RWPE2 (cell line): ENCODE data around the gene PTPN14.

Experiments used
- ATAC-seq: fragments of 200-7000 bp; cut with Tn5 transposase; 3 replicates; pipeline ENCODE4 v1.9.1; 2021; ENCODE audit warnings: low read depth
- DNase-seq: peaks from one replicate; pipeline ENCODE4 v3.0.0-alpha.2; 2020; ENCODE audit warnings: low spot score
- H3K27ac ChIP-seq: fragments of 450-650 bp; 2 replicates; pipeline ENCODE4 v1.5.1; 2017; ENCODE audit warnings: mild to moderate bottlenecking; ENCODE audit not compliant: poor library complexity, severe bottlenecking
- H3K27me3 ChIP-seq: fragments of 250-450 bp; sonication (Bioruptor Pico); 2 replicates; pipeline ENCODE4 v1.5.1; 2021; ENCODE audit warnings: mild to moderate bottlenecking, moderate library complexity; ENCODE audit not compliant: insufficient read depth, poor library complexity, severe bottlenecking
- H3K36me3 ChIP-seq: fragments of 250-450 bp; sonication (Bioruptor Pico); 2 replicates; pipeline ENCODE4 v1.5.1; 2020; ENCODE audit warnings: low read depth, mild to moderate bottlenecking, moderate library complexity
- H3K4me1 ChIP-seq: fragments of 250-450 bp; sonication (Bioruptor Pico); 2 replicates; pipeline ENCODE4 v1.5.1; 2021; ENCODE audit warnings: mild to moderate bottlenecking, moderate library complexity; ENCODE audit not compliant: insufficient read depth, poor library complexity, severe bottlenecking
- H3K4me3 ChIP-seq: fragments of 250-450 bp; sonication (Bioruptor Pico); 2 replicates; pipeline ENCODE4 v1.5.1; 2021; ENCODE audit warnings: mild to moderate bottlenecking, moderate library complexity; ENCODE audit not compliant: severe bottlenecking
- H3K9me3 ChIP-seq: fragments of 250-450 bp; sonication (Bioruptor Pico); 2 replicates; pipeline ENCODE4 v1.5.1; 2021; ENCODE audit warnings: mild to moderate bottlenecking, moderate library complexity; ENCODE audit not compliant: severe bottlenecking
- CTCF ChIP-seq: fragments of 450-650 bp; IDR thresholded peaks from one replicate; pipeline ENCODE4 v1.5.1; 2017; ENCODE audit warnings: mild to moderate bottlenecking, moderate library complexity; ENCODE audit not compliant: poor library complexity, severe bottlenecking

PTPN14 gene

DNA sequence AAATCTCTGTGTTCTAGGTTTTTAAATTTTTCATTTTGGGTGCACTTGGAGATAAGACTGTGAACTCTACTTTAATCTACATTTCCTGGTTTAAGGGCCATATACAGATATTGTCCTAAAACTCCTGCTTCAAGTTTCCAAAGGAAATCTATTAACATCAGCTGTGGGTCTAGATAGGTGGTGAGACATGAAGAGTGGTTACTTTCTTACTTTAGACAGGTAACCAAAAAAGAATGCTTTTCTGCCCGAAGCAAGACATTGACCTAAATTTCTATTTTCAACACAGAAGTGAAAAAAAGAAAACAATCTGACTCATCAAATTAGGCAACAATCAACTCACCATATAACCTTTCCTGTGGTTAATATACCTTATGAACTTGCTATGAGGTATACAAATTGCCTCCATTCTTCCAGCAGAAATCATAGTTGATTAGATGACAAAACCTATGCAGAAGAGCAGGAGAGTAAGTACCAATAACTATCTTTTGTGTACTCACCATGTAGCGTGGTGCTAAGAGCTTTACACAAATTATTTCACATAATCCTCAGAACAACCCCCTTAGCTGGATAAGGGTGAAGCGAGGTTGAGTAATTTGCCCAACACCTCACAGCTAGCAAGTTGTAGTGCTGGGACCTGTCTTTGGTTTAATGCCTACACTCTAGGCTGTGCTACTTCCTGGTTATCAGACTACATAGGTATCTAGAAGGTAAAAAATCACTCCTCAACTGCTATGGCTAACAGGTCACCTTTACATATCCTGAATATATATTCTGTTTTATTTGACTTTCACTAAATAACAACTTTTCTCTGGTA lies 23.4 kb upstream of the PTPN14 start:
- Histone ChIP-seq H3K9me3 (no peaks in the 10 kb centered on the region), H3K27ac (peak overlapping the region; percentile 93), H3K27me3 (no peaks in the 10 kb centered on the region), H3K4me3 (no peak overlapping the region), H3K4me1 (peaks cover 47% of the 10 kb centered on the region), H3K36me3 (no peaks in the 10 kb centered on the region)
- no peak for TF ChIP-seq CTCF
- ATAC-seq (peak; percentile 76), DNase-seq (no peak)

- no peak for TF ChIP-seq CTCF
- DNase-seq (no peak), ATAC-seq (peak; percentile 44)
- peak overlapping the region; percentile 93 for H3K27ac ChIP-seq
- no peak overlapping the region for H3K4me3 ChIP-seq
- H3K4me1 ChIP-seq: peaks cover 55% of the 10 kb centered on the region
- no peaks in the 10 kb centered on the region for H3K27me3 ChIP-seq
- H3K36me3 ChIP-seq: no peaks in the 10 kb centered on the region
- H3K9me3 ChIP-seq: no peaks in the 10 kb centered on the region
Measured at GRCh38 chr1:214573386-214574318, 22.2 kb upstream of the PTPN14 start.

DNA sequence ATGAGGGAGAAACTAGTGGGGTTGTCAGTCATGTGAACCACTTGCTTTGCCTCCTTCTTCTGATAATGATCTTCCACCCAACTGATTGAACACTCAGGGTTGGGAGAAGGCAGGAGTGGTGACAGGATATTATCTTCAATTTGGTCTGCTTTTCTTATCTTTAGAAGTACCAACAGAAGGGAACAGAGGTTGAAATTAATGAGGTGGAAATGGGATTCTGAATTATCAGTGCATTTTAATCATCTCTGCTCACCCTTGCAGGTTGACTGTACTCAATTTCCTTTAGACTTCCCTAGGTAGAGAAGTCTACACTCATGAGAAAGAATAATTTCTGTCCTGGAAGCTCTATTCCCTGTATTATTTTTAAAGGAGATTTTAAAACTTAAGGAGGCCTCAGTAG lies 19.9 kb upstream of the PTPN14 start:
- ATAC-seq: no peak
- no peaks in the 10 kb centered on the region for H3K27me3 ChIP-seq

DNA sequence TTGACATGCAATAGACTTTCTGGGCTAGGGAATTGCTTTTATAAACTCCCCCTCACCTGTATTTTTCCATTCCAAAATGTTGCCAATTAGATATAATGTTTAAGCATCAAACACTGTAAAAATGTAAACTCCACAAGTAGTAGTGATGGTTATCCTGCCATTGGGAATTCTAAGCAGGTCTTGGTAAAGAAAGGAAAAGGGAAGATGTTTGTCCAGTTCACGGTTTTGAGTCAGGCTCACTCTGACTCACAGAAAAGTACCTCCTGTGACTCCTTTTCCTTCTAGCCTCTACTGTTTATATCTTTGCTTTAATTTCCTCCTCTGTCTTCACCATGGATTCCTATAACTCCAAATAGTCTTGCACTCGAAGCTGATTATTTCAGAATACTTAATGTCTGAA lies 19.0 kb upstream of the PTPN14 start:
- ATAC-seq: peak; percentile 17; the same call in 1 of the 3 replicates

More for the DNA sequence above, 19.9 kb upstream of the PTPN14 start:
- H3K36me3 ChIP-seq: no peaks in the 10 kb centered on the region
- H3K4me1 ChIP-seq: peaks cover 69% of the 10 kb centered on the region
- peak overlapping the region; percentile 93 for H3K27ac ChIP-seq
- no peak overlapping the region for H3K4me3 ChIP-seq
- no peaks in the 10 kb centered on the region for H3K9me3 ChIP-seq
- no peak for DNase-seq
- no peak for TF ChIP-seq CTCF

More for the DNA sequence above, 19.0 kb upstream of the PTPN14 start:
- no peaks in the 10 kb centered on the region for H3K9me3 ChIP-seq
- H3K4me3 ChIP-seq: no peak overlapping the region
- peak overlapping the region; percentile 93 for H3K27ac ChIP-seq
- peaks cover 69% of the 10 kb centered on the region for H3K4me1 ChIP-seq
- DNase-seq: no peak
- H3K27me3 ChIP-seq: no peaks in the 10 kb centered on the region
- H3K36me3 ChIP-seq: no peaks in the 10 kb centered on the region
- TF ChIP-seq CTCF: no peak
